H1 (cell line): Measurements from ENCODE around the gene IRAG1. TPM values are rescaled to one million over a fixed set of nuclear protein-coding genes. Genes with fewer than 3 reads are reported as not detected.
A peak's percentile ranks its signal among the peaks of the same experiment; 100 is the strongest.

Source experiments
- BACH1 ChIP-seq: IDR thresholded peaks from 2 replicates; pipeline ENCODE4 v1.6.1; 2012; ENCODE audit warnings: low read length, improper control_type of control experiment
- CHD1 ChIP-seq: IDR thresholded peaks from 2 replicates; pipeline ENCODE4 v1.6.1; 2012; ENCODE audit warnings: low read depth, low read length, improper control_type of control experiment
- EGR1 ChIP-seq: IDR thresholded peaks from 2 replicates; pipeline ENCODE4 v1.6.1; 2011; ENCODE audit warnings: low read depth, low read length, borderline replicate concordance
- GABPA ChIP-seq: IDR thresholded peaks from 2 replicates; pipeline ENCODE4 v1.6.1; 2011; ENCODE audit warnings: mild to moderate bottlenecking, low read length, moderate library complexity, borderline replicate concordance; ENCODE audit not compliant: insufficient read depth
- JUND ChIP-seq: IDR thresholded peaks from 2 replicates; pipeline ENCODE4 v1.6.1; 2011; ENCODE audit warnings: mild to moderate bottlenecking, improper control_type of control experiment, low read length
- KDM1A ChIP-seq: fragments of 200-600, 300-600 bp; sonication (generic); IDR thresholded peaks from 2 replicates; pipeline ENCODE4 v1.7.1; 2016; ENCODE audit warnings: mild to moderate bottlenecking, low read length, borderline replicate concordance
- KDM5A ChIP-seq: fragments of 200-600 bp; IDR thresholded peaks from 2 replicates; pipeline ENCODE4 v1.7.1; 2012; ENCODE audit warnings: mild to moderate bottlenecking, low read length, inconsistent platforms, mixed read lengths
- MAFK ChIP-seq: IDR thresholded peaks from 2 replicates; pipeline ENCODE4 v1.6.1; 2012; ENCODE audit warnings: low read depth, mild to moderate bottlenecking, improper control_type of control experiment, low read length
- PHF8 ChIP-seq: fragments of 200-600 bp; sonication (generic); conservative IDR thresholded peaks from 2 replicates; pipeline ENCODE4 v1.7.1; 2012; ENCODE audit warnings: low read depth, mild to moderate bottlenecking, inconsistent platforms, low read length, moderate library complexity
- POU5F1 ChIP-seq: IDR thresholded peaks from 2 replicates; pipeline ENCODE4 v1.6.1; 2011; ENCODE audit warnings: low read depth, mild to moderate bottlenecking, low read length, moderate library complexity
- RFX5 ChIP-seq: IDR thresholded peaks from 2 replicates; pipeline ENCODE4 v1.6.1; 2011; ENCODE audit warnings: low read depth, low read length, improper control_type of control experiment, borderline replicate concordance
- SIX5 ChIP-seq: IDR thresholded peaks from 2 replicates; pipeline ENCODE4 v1.6.1; 2011; ENCODE audit warnings: mild to moderate bottlenecking, low read depth, low read length
- TAF1 ChIP-seq: IDR thresholded peaks from 2 replicates; pipeline ENCODE4 v1.6.1; 2011; ENCODE audit warnings: mild to moderate bottlenecking, low read depth, low read length
- TAF7 ChIP-seq: optimal IDR thresholded peaks from 2 replicates; pipeline ENCODE3; 2011; ENCODE audit warnings: low read depth, mild to moderate bottlenecking, inconsistent platforms, low read length, moderate library complexity, borderline replicate concordance
- TCF12 ChIP-seq: IDR thresholded peaks from 2 replicates; pipeline ENCODE4 v1.6.1; 2011; ENCODE audit warnings: low read depth, mild to moderate bottlenecking, low read length
- YY1 ChIP-seq: IDR thresholded peaks from 2 replicates; pipeline ENCODE4 v1.6.1; 2011; ENCODE audit warnings: low read depth, mild to moderate bottlenecking, low read length
- ZNF274 ChIP-seq: IDR thresholded peaks from 2 replicates; pipeline ENCODE4 v1.7.0; 2012; ENCODE audit warnings: low read length, borderline replicate concordance; ENCODE audit errors: extremely low read depth
- polyA plus RNA-seq, 7 experiments: library from polyadenylated mRNA; depleted of rRNA in 3 of 7; stranded (reverse) in 5 of 7; unstranded in 2 of 7; fragments of >200 nt in 5 of 7; fragments of 200-250 nt in 2 of 7; gene quantifications; 1 replicate in 5 of 7; 2 replicates in 1 of 7; 4 replicates in 1 of 7; pipeline versions ENCODE4 v1.2.1 to v1.2.3, GENCODE V29; 2011 to 2013; ENCODE audit warnings: missing spikeins in 2 of 7, mixed read lengths in 2 of 7
- total RNA-seq: library from RNA; stranded (reverse); fragmentation: NEBNext Ultra II Directional; extraction: Animal tissue kit (Norgen Biotek cat#: 25700); gene quantifications from 2 replicates; pipeline ENCODE4 v1.2.1, GENCODE V29; 2021
- TF ChIP-seq, protein P1 (sequence below): IDR thresholded peaks from 2 replicates; pipeline ENCODE4 v1.6.1; 2011; ENCODE audit warnings: low read depth, mild to moderate bottlenecking, low read length; ENCODE audit not compliant: insufficient read depth
- TF ChIP-seq, protein P2 (sequence below): IDR thresholded peaks from 2 replicates; pipeline ENCODE4 v1.6.1; 2011; ENCODE audit warnings: low read length, improper control_type of control experiment
- TF ChIP-seq, protein P3 (sequence below), 3 experiments: IDR thresholded peaks; 1 replicate in 2 of 3; 2 replicates in 1 of 3; pipeline versions ENCODE4 v1.5.1 to v1.6.1; 2011; ENCODE audit warnings: low read length in 3 of 3, mild to moderate bottlenecking in 3 of 3, inconsistent platforms in 2 of 3, low read depth in 1 of 3, moderate library complexity in 1 of 3; ENCODE audit not compliant: insufficient read depth in 1 of 3; ENCODE audit errors: control extremely low read depth in 1 of 3

IRAG1 gene
- total and polyA plus RNA-seq, 2 of the 8 experiments (the other 6 are each of a cell fraction or from before 2014, with no cell fraction given): 1.8 to 2.7 TPM

DNA sequence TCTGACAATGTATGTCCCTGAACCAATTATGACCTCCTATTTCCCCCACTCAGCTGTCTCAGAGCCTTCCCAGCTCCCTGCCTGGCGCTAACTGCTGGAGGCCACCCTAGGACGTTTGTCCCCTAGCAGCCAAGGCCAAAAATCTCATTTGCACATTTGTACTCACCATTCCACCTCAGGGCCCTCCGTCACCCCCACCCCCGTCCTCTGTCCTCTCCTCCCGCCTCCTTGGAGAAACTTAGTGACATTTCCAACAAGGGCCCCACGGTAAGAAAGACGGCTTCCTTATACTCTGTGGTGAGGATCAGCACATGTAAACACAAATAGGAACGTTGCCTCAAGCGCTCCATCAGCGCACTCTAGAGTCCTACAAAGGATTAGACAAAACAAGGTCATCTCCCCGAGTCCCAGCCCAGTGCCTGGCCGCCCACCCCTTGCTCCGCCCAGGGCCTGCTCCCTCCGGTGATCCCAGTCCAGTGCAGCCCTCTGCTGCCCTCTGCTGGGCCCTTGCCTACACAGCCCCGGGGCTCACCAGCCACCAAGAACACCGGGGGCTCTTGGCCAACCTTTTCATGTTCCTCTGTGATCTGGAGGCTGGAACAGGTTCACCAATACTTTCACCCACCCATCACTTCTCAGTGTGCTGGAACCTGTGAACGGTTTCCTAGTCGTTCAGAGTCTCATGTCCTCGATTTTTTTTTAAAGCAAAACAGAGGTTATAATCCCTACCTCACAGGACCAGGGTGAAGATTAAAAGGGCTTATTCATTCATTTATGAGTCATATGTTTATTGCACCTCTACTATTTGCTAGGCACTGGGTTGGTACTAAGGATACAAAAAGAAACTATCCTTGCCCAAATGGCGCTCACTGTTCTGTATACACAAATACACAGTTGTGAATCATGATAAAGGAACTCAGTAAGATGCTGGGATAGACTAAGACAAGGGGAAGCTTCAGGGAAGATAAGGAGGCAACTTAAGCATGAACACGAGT is 42.2 kb upstream of the IRAG1 start (continued):
- TF ChIP-seq PHF8 (no peak), JUND (no peak), BACH1 (no peak), SIX5 (no peak), TAF1 (no peak), TAF7 (peak; percentile 18), POU5F1 (no peak), GABPA (no peak), RFX5 (no peak), MAFK (no peak; the same call in 1 of the 2 replicates), KDM5A (no peak), TCF12 (no peak), YY1 (no peak), CHD1 (no peak), EGR1 (peak; percentile 57; the same call in 1 of the 2 replicates), ZNF274 (no peak), KDM1A (no peak)
- TF ChIP-seq, protein P1, sequence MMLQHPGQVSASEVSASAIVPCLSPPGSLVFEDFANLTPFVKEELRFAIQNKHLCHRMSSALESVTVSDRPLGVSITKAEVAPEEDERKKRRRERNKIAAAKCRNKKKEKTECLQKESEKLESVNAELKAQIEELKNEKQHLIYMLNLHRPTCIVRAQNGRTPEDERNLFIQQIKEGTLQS: no peak
- TF ChIP-seq, protein P2, sequence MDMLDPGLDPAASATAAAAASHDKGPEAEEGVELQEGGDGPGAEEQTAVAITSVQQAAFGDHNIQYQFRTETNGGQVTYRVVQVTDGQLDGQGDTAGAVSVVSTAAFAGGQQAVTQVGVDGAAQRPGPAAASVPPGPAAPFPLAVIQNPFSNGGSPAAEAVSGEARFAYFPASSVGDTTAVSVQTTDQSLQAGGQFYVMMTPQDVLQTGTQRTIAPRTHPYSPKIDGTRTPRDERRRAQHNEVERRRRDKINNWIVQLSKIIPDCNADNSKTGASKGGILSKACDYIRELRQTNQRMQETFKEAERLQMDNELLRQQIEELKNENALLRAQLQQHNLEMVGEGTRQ: no peak
- TF ChIP-seq, protein P3, sequence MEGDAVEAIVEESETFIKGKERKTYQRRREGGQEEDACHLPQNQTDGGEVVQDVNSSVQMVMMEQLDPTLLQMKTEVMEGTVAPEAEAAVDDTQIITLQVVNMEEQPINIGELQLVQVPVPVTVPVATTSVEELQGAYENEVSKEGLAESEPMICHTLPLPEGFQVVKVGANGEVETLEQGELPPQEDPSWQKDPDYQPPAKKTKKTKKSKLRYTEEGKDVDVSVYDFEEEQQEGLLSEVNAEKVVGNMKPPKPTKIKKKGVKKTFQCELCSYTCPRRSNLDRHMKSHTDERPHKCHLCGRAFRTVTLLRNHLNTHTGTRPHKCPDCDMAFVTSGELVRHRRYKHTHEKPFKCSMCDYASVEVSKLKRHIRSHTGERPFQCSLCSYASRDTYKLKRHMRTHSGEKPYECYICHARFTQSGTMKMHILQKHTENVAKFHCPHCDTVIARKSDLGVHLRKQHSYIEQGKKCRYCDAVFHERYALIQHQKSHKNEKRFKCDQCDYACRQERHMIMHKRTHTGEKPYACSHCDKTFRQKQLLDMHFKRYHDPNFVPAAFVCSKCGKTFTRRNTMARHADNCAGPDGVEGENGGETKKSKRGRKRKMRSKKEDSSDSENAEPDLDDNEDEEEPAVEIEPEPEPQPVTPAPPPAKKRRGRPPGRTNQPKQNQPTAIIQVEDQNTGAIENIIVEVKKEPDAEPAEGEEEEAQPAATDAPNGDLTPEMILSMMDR (IDR thresholded peaks at IDR 0.05; ENCODE audit: control extremely low read depth in 1 of 3, insufficient read depth in 1 of 3, low read depth in 1 of 3, low read length in 3 of 3): peak; percentile 85 to 95 (median 93)
